OCI-LY7 (cell line): ENCODE measurements around the gene SV2C.

Experiments
- CTCF ChIP-seq: fragments of 200-600 bp; sonication (generic); conservative IDR thresholded peaks from 2 replicates; pipeline ENCODE4 v1.5.1; 2014; ENCODE audit warnings: mild to moderate bottlenecking, antibody characterized with exemption, low read length, moderate library complexity, mixed read lengths
- EZH2phosphoT487 ChIP-seq: fragments of 200-600 bp; sonication (generic); IDR thresholded peaks from 2 replicates; pipeline ENCODE4 v1.6.1; 2018; ENCODE audit warnings: low read depth, borderline replicate concordance, mild to moderate bottlenecking, mixed run types, antibody characterized with exemption, low read length, moderate library complexity, mixed read lengths

- no peak for TF ChIP-seq CTCF
- no peak for TF ChIP-seq EZH2phosphoT487
These were observed 220.7 kb downstream of the SV2C start for GRCh38 chr5:76303921-76304320.
